Hair follicular keratinocyte (primary cell): ENCODE data around the gene PCOLCE2. TPM values are rescaled to one million over a fixed set of nuclear protein-coding genes. Genes with fewer than 3 reads are reported as not detected.

Experiments
- total RNA-seq: library from RNA; depleted of rRNA; stranded (reverse); fragments of >200 nt; gene quantifications from 2 replicates; pipeline ENCODE4 v1.2.3, GENCODE V29; 2015

Gene PCOLCE2
- 2.9 and 4.1 TPM in 2 replicates for total RNA-seq

DNA sequence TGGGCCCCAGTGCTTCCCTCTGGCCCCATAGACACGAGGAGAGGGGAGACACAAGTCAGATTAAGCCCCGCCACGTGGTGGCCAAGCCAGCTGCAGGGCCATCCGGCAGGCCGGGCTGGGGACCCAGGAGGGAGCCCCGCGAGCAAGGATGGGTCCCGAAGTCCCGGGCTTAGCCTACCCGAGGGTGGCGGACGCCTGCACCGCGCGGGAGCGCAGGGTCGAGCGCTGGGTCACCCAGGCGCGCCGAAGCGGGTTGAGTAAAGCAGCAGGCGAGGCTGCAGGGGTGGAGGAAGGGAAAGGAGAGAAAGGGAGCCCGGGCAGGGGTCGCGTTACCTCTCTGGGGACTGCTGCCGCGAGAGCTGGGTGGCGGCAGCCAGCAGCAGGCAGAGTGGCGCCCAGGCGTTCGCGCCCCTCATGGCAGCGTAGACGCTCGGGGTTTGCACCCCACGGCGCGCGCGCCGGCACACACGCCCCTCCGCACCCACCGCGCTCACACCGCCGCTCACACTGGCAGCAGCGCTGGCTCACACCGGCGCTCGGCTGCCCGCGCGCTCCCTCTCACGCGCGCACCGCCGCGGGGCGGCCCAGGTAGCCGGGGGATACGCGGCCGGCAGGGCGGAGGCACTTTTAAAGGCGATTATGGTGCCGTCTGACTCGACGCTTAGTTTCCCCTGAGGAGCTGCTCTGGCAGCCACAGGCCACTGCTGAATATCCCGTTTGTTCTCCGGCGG is at the start of gene PCOLCE2:
Gene PCOLCE2 (minus strand): TSS at position 603 of the 731 bp plus-strand sequence. CDS start 187 bp downstream, at position 416.

Other genes starting within 250 kb of the PCOLCE2 start
- 1.8 and 10.0 TPM in 2 replicates for gene TRPC1, start 165.0 kb downstream of the PCOLCE2 start, total RNA-seq
- gene PAQR9, start 74.6 kb upstream of the PCOLCE2 start, total RNA-seq = not detected in 2 replicates
- 50.1 and 56.7 TPM in 2 replicates for gene U2SURP, start 112.5 kb upstream of the PCOLCE2 start, total RNA-seq
- gene CHST2, start 230.7 kb upstream of the PCOLCE2 start, total RNA-seq = 9.5 and 11.7 TPM in 2 replicates